Measurements from ENCODE around the gene GPC2.

DNA sequence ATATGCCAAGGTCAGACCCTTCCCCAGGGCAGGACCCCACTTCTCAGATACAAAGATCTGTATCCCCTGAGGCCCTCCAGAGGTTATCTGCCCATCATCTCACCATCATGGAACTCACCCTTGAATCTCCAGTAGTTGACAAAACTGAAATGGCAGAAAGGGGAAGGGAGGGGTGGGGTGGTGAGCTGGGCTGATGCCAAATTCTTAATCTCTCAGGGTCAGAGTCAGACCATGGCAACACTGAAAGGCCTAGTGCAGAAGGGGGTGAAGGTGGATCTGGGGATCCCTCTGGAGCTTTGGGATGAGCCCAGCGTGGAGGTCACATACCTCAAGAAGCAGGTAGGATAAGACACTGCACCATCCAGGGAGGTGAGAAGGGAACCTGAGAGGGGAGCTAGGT lies 54.6 kb downstream of the GPC2 start:
- TF ChIP-seq POU2F2 (IDR thresholded peaks at IDR 0.05; ENCODE audit: low read depth, low read length) (no peak), POLR2A (IDR thresholded peaks at IDR 0.05; ENCODE audit: low read depth, low read length) (no peak), POLR2AphosphoS5 (IDR thresholded peaks at IDR 0.05; ENCODE audit: low read depth, low read length) (no peak), TAF1 (IDR thresholded peaks at IDR 0.05; ENCODE audit: low read depth, low read length) (no peak), SPI1 (IDR thresholded peaks at IDR 0.05; ENCODE audit: low read depth, low read length) (no peak)
